ENCODE results near the gene WEE1.
"Not testable (repeated sequence)": the region's sequence is repeated elsewhere in the genome, so short reads cannot be mapped to it uniquely, and the experiment has no call there.

Gene WEE1

GRCh38 chr11:9573052-9573774, at the start of gene WEE1:
WEE1 (plus strand) TSS chr11:9573670; CDS start chr11:9573934, 264 bp downstream.
- DNase-seq (ENCODE audit: low read depth in 1 of 2, low spot score in 1 of 2) = peak; percentile 92 to 96

GRCh38 chr11:9524001-9524400, 49.5 kb upstream of the WEE1 start:
- DNase-seq (ENCODE audit: low read depth in 1 of 2, low spot score in 1 of 2) = no peak

- DNase-seq (ENCODE audit: low read depth in 1 of 2, low spot score in 1 of 2) = no peak
Observed at GRCh38 chr11:9525116-9525515, 48.4 kb upstream of the WEE1 start.

- no peak for DNase-seq (ENCODE audit: low read depth in 1 of 2, low spot score in 1 of 2)
Observed at GRCh38 chr11:9527481-9528135, 45.9 kb upstream of the WEE1 start.

GRCh38 chr11:9528136-9528501, 45.4 kb upstream of the WEE1 start:
- no peak for DNase-seq (ENCODE audit: low read depth in 1 of 2, low spot score in 1 of 2)

- DNase-seq (ENCODE audit: low read depth in 1 of 2, low spot score in 1 of 2) = no peak
Observed at GRCh38 chr11:9528573-9529333, 44.7 kb upstream of the WEE1 start.

GRCh38 chr11:9529334-9529650, 44.2 kb upstream of the WEE1 start:
- no peak for DNase-seq (ENCODE audit: low read depth in 1 of 2, low spot score in 1 of 2)

- DNase-seq (ENCODE audit: low read depth in 1 of 2, low spot score in 1 of 2) = no peak
Observed at GRCh38 chr11:9530020-9530621, 43.3 kb upstream of the WEE1 start.

- no peak for DNase-seq (ENCODE audit: low read depth in 1 of 2, low spot score in 1 of 2)
Observed at GRCh38 chr11:9530901-9531625, 42.4 kb upstream of the WEE1 start.

GRCh38 chr11:9533058-9533457, 40.4 kb upstream of the WEE1 start:
- DNase-seq (ENCODE audit: low read depth in 1 of 2, low spot score in 1 of 2) = no peak

GRCh38 chr11:9533736-9534473, 39.6 kb upstream of the WEE1 start:
- no peak for DNase-seq (ENCODE audit: low read depth in 1 of 2, low spot score in 1 of 2)

- DNase-seq (ENCODE audit: low read depth in 1 of 2, low spot score in 1 of 2) = peak; percentile 58 to 73
Observed at GRCh38 chr11:9535189-9535781, 38.2 kb upstream of the WEE1 start.

GRCh38 chr11:9538548-9538947, 34.9 kb upstream of the WEE1 start:
- no peak for DNase-seq (ENCODE audit: low read depth in 1 of 2, low spot score in 1 of 2)

GRCh38 chr11:9549216-9549615, 24.3 kb upstream of the WEE1 start:
- not testable (repeated sequence) for DNase-seq (ENCODE audit: low read depth in 1 of 2, low spot score in 1 of 2)

- no peak for DNase-seq (ENCODE audit: low read depth in 1 of 2, low spot score in 1 of 2)
Observed at GRCh38 chr11:9550191-9550628, 23.3 kb upstream of the WEE1 start.

- no peak for DNase-seq (ENCODE audit: low read depth in 1 of 2, low spot score in 1 of 2)
Observed at GRCh38 chr11:9561279-9561982, 12.0 kb upstream of the WEE1 start.

- no peak for DNase-seq (ENCODE audit: low read depth in 1 of 2, low spot score in 1 of 2)
Observed at GRCh38 chr11:9562716-9563115, 10.8 kb upstream of the WEE1 start.

GRCh38 chr11:9563196-9563730, 10.2 kb upstream of the WEE1 start:
- DNase-seq (ENCODE audit: low read depth in 1 of 2, low spot score in 1 of 2) = no peak

Measured in stimulated activated CD4-positive, alpha-beta T cell treated with anti-CD3 and anti-CD28 coated beads, Interleukin-15, amount 100 ng/mL, for 1 hour (primary cell).